ENCODE data around the gene MPEG1.

- no peak for TF ChIP-seq POLR2A (IDR thresholded peaks at IDR 0.05; ENCODE audit: low read depth, low read length)
- TF ChIP-seq POLR2AphosphoS5 (IDR thresholded peaks at IDR 0.05; ENCODE audit: low read depth, low read length), result no peak
- TF ChIP-seq TAF1 (IDR thresholded peaks at IDR 0.05; ENCODE audit: low read depth, low read length), result no peak
Measured at GRCh38 chr11:59262177-59262818, 49.6 kb upstream of the MPEG1 start.

All from GM12891 (cell line).